ENCODE measurements around the gene KIF12.

DNA sequence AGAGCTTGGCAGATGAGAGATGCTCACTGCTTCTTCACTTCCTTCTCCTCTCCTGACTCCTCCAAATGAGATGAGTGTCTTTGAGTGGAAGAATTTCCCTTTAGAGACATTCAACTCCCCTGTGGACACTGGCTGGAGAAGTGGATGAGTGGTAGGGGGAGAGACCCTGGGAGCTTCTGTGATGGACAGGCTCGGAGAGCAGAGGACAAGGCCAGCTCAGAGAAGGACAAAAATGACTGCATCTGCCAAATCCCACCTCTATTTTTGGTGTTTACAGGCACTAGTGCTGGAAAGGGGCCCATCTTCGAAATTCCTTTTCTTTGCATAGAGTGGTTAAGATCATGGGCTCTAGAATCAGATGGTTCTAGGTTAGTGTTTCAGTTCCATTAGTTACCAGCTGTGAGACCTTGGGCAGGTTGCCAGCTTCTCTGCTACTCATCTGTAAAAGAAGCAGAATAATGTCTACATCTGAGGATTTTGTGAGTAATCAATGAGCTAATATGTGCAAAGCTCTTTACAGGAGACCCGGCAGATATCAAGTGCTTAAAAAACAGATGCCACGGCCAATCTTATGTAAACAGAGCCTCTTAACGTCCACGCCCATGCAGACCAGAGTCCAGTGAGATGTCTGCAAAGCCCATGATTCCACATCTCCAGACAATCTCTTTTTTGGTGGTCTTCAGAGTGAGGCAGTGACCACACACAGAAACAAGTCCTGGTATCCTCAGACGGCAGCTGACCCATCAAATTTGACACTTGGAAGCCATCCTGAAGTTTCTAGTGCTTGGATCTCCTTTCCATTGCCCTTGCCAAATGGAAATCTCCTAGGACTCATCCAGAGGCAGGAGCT, 42.7 kb upstream of the KIF12 start:
- TF ChIP-seq, protein P1, sequence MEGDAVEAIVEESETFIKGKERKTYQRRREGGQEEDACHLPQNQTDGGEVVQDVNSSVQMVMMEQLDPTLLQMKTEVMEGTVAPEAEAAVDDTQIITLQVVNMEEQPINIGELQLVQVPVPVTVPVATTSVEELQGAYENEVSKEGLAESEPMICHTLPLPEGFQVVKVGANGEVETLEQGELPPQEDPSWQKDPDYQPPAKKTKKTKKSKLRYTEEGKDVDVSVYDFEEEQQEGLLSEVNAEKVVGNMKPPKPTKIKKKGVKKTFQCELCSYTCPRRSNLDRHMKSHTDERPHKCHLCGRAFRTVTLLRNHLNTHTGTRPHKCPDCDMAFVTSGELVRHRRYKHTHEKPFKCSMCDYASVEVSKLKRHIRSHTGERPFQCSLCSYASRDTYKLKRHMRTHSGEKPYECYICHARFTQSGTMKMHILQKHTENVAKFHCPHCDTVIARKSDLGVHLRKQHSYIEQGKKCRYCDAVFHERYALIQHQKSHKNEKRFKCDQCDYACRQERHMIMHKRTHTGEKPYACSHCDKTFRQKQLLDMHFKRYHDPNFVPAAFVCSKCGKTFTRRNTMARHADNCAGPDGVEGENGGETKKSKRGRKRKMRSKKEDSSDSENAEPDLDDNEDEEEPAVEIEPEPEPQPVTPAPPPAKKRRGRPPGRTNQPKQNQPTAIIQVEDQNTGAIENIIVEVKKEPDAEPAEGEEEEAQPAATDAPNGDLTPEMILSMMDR (IDR thresholded peaks at IDR 0.05; ENCODE audit: borderline replicate concordance, extremely low read depth, low read length, poor library complexity, severe bottlenecking) = no peak
- TF ChIP-seq EZH2 (IDR thresholded peaks at IDR 0.05; ENCODE audit: borderline replicate concordance, low read depth, low read length, severe bottlenecking) = no peak
